K562 (cell line): ENCODE data around the gene CC2D1A. TPM values are rescaled to one million over a fixed set of nuclear protein-coding genes. Genes with fewer than 3 reads are reported as not detected.
A peak's percentile ranks its signal among the peaks of the same experiment; 100 is the strongest.

Source experiments
- BRD4 ChIP-seq: fragments of 200-600 bp; sonication (generic); IDR thresholded peaks from 2 replicates; pipeline ENCODE4 v1.6.1; 2017; ENCODE audit warnings: inconsistent platforms
- JUN ChIP-seq, 2 experiments: sonication (generic) in 1 of 2; formaldehyde crosslinking in 1 of 2; IDR thresholded peaks; 2 replicates each; pipeline versions ENCODE4 v1.6.1 to v1.8.0; 2012 to 2022; ENCODE audit warnings: borderline replicate concordance in 2 of 2, mild to moderate bottlenecking in 2 of 2, improper control_type of control experiment in 1 of 2, low read depth in 1 of 2, low read length in 1 of 2, missing genetic modification reagents in 1 of 2
- JUNB ChIP-seq: fragments of 450-650 bp; formaldehyde crosslinking; conservative IDR thresholded peaks from 2 replicates; pipeline ENCODE4 v1.4.0; 2020; ENCODE audit warnings: mild to moderate bottlenecking
- NBN ChIP-seq: fragments of 450-650 bp; IDR thresholded peaks from 2 replicates; pipeline ENCODE4 v1.6.1; 2016; ENCODE audit warnings: low read depth, mild to moderate bottlenecking
- NEUROD1 ChIP-seq: fragments of 150-350 bp; IDR thresholded peaks from 2 replicates; pipeline ENCODE4 v1.6.1; 2014; ENCODE audit warnings: borderline replicate concordance, low read length, low read depth; ENCODE audit not compliant: partially characterized antibody
- RNF2 ChIP-seq: sonication (generic); IDR thresholded peaks from 2 replicates; pipeline ENCODE4 v1.6.1; 2016
- SOX6 ChIP-seq: fragments of 450-650 bp; IDR thresholded peaks from 2 replicates; pipeline ENCODE4 v1.6.1; 2014; ENCODE audit warnings: mild to moderate bottlenecking
- TAF1 ChIP-seq: IDR thresholded peaks from 2 replicates; pipeline ENCODE4 v1.6.1; 2011; ENCODE audit warnings: mild to moderate bottlenecking, low read length, moderate library complexity; ENCODE audit not compliant: insufficient read depth, control insufficient read depth, severe bottlenecking; ENCODE audit errors: extremely low read depth
- ZNF133 ChIP-seq: fragments of 250-450 bp; sonication (Bioruptor Pico); IDR thresholded peaks from 2 replicates; pipeline ENCODE4 v1.4.0; 2020; ENCODE audit warnings: mild to moderate bottlenecking
- ZNF583 ChIP-seq: fragments of 250-450 bp; sonication (Bioruptor Pico); IDR thresholded peaks from 2 replicates; pipeline ENCODE4 v1.4.0; 2020
- ZNF707 ChIP-seq: fragments of 250-450 bp; sonication (Bioruptor Pico); conservative IDR thresholded peaks from 2 replicates; pipeline ENCODE4 v1.8.0; 2022; ENCODE audit warnings: inconsistent platforms, mild to moderate bottlenecking, moderate library complexity
- polyA plus RNA-seq, 8 experiments: library from polyadenylated mRNA; depleted of rRNA in 4 of 8; stranded (reverse) in 5 of 8; unstranded in 3 of 8; fragments of >200 nt; fragmentation: Nextera tagmentation in 2 of 8; fragmentation: Illumina TruSeq in 1 of 8; extraction: Ambion mirVana in 2 of 8; extraction: Trizol in 1 of 8; gene quantifications; 2 replicates each; pipeline versions ENCODE4 v1.2.1 to v1.2.3, GENCODE V29; 2011 to 2014; ENCODE audit warnings: inconsistent platforms in 1 of 8, missing spikeins in 1 of 8
- total RNA-seq, 7 experiments: library from RNA; depleted of rRNA in 6 of 7; stranded (reverse); fragments of >200 nt in 6 of 7; fragmentation: Illumina TruSeq in 2 of 7; extraction: Trizol in 2 of 7; gene quantifications; 2 replicates each; pipeline versions ENCODE4 v1.2.1 to v1.2.3, GENCODE V29; 2011 to 2021; ENCODE audit warnings: low replicate concordance in 1 of 7
- TF ChIP-seq, protein P1 (sequence below): fragments of 450-650 bp; conservative IDR thresholded peaks from 2 replicates; pipeline ENCODE4 v1.6.1; 2016; ENCODE audit warnings: missing genetic modification characterization, low read depth, mild to moderate bottlenecking, control low read depth, missing compliant biosample characterization
- TF ChIP-seq, protein P2 (sequence below), 2 experiments: fragments of 450-650 bp; IDR thresholded peaks; 2 replicates each; pipeline ENCODE4 v1.6.1; 2018; ENCODE audit warnings: mild to moderate bottlenecking in 2 of 2, low read depth in 1 of 2; ENCODE audit not compliant: partially characterized antibody in 2 of 2
- TF ChIP-seq, protein P3 (sequence below): fragments of 450-650 bp; IDR thresholded peaks from 2 replicates; pipeline ENCODE4 v1.6.1; 2018; ENCODE audit not compliant: partially characterized antibody
- TF ChIP-seq, protein P4 (sequence below), 2 experiments: fragments of 450-650 bp; conservative IDR thresholded peaks; 2 replicates each; pipeline ENCODE4 v1.6.1; 2017; ENCODE audit warnings: mild to moderate bottlenecking in 2 of 2, moderate library complexity in 2 of 2

CC2D1A gene
- total and polyA plus RNA-seq, 9 of the 15 experiments (the other 6 are each of a cell fraction or from before 2014, with no cell fraction given): 0.32 to 31.0 (median 12.9) TPM

DNA sequence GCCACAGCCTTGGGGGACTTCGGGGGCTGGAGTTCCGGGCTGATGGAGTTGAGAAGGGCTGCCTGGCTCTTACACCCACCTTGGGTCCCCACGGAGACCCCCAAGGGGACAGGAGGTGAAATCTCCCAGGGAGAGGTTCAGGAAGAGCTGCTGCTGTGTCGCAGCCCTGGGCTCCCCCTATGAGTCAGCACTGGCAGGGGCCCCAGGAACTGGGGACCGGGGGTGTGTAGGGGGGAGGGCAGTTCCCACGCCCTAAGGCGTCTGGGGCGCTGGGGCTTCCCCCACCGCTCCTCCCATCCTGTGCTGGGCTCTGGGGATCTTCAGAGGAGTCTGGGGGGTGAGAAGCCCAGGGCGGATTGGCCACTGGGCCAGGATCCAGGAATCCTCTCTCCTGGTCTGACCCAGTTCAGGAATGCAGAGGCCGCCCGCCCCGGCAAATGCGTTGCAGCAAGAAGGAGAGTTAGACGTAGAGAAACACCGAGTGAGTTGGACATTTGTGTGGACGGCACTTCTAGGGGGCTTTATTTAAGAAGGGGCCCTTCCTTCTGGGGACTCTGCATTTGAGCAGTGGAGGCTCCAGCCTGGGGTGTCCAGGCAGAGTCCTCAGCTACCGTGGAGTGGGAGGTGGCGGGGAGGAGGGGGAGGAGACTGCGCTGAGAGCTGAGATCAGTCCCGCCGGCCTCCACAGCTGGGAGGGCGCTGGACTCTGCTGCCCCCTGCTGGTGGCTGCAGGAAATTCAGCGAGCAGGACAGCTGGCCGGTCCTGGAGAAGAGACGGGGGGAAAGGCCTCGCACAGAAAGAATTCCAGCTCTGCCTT, 44.1 kb upstream of the CC2D1A start (continued):
- TF ChIP-seq TAF1 (peak; percentile 63), JUN (IDR thresholded peaks at IDR 0.05; ENCODE audit: borderline replicate concordance, low read depth, low read length) (peak; percentile 84), JUN (CRISPR knock-in tag; IDR thresholded peaks at IDR 0.05; ENCODE audit: borderline replicate concordance) (no peak), NBN (peak; percentile 39; the same call in 1 of the 2 replicates), NEUROD1 (peak; percentile 40), ZNF583 (no peak), JUNB (CRISPR knock-in tag) (0 out of 2 replicates have a peak, but pooled peaks have one; percentile 30), ZNF707 (CRISPR knock-in tag) (no peak), SOX6 (peak; percentile 9), BRD4 (peak; percentile 53; the same call in 1 of the 2 replicates), RNF2 (0 out of 2 replicates have a peak, but pooled peaks have one; percentile 19), ZNF133 (CRISPR knock-in tag) (no peak)
- TF ChIP-seq, protein P1, sequence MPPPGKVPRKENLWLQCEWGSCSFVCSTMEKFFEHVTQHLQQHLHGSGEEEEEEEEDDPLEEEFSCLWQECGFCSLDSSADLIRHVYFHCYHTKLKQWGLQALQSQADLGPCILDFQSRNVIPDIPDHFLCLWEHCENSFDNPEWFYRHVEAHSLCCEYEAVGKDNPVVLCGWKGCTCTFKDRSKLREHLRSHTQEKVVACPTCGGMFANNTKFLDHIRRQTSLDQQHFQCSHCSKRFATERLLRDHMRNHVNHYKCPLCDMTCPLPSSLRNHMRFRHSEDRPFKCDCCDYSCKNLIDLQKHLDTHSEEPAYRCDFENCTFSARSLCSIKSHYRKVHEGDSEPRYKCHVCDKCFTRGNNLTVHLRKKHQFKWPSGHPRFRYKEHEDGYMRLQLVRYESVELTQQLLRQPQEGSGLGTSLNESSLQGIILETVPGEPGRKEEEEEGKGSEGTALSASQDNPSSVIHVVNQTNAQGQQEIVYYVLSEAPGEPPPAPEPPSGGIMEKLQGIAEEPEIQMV (tag): no peak
- TF ChIP-seq, protein P2, sequence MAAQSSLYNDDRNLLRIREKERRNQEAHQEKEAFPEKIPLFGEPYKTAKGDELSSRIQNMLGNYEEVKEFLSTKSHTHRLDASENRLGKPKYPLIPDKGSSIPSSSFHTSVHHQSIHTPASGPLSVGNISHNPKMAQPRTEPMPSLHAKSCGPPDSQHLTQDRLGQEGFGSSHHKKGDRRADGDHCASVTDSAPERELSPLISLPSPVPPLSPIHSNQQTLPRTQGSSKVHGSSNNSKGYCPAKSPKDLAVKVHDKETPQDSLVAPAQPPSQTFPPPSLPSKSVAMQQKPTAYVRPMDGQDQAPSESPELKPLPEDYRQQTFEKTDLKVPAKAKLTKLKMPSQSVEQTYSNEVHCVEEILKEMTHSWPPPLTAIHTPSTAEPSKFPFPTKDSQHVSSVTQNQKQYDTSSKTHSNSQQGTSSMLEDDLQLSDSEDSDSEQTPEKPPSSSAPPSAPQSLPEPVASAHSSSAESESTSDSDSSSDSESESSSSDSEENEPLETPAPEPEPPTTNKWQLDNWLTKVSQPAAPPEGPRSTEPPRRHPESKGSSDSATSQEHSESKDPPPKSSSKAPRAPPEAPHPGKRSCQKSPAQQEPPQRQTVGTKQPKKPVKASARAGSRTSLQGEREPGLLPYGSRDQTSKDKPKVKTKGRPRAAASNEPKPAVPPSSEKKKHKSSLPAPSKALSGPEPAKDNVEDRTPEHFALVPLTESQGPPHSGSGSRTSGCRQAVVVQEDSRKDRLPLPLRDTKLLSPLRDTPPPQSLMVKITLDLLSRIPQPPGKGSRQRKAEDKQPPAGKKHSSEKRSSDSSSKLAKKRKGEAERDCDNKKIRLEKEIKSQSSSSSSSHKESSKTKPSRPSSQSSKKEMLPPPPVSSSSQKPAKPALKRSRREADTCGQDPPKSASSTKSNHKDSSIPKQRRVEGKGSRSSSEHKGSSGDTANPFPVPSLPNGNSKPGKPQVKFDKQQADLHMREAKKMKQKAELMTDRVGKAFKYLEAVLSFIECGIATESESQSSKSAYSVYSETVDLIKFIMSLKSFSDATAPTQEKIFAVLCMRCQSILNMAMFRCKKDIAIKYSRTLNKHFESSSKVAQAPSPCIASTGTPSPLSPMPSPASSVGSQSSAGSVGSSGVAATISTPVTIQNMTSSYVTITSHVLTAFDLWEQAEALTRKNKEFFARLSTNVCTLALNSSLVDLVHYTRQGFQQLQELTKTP (IDR thresholded peaks at IDR 0.05; ENCODE audit: low read depth in 1 of 2, partially characterized antibody in 2 of 2): peak; percentile 62 to 65
- TF ChIP-seq, protein P3, sequence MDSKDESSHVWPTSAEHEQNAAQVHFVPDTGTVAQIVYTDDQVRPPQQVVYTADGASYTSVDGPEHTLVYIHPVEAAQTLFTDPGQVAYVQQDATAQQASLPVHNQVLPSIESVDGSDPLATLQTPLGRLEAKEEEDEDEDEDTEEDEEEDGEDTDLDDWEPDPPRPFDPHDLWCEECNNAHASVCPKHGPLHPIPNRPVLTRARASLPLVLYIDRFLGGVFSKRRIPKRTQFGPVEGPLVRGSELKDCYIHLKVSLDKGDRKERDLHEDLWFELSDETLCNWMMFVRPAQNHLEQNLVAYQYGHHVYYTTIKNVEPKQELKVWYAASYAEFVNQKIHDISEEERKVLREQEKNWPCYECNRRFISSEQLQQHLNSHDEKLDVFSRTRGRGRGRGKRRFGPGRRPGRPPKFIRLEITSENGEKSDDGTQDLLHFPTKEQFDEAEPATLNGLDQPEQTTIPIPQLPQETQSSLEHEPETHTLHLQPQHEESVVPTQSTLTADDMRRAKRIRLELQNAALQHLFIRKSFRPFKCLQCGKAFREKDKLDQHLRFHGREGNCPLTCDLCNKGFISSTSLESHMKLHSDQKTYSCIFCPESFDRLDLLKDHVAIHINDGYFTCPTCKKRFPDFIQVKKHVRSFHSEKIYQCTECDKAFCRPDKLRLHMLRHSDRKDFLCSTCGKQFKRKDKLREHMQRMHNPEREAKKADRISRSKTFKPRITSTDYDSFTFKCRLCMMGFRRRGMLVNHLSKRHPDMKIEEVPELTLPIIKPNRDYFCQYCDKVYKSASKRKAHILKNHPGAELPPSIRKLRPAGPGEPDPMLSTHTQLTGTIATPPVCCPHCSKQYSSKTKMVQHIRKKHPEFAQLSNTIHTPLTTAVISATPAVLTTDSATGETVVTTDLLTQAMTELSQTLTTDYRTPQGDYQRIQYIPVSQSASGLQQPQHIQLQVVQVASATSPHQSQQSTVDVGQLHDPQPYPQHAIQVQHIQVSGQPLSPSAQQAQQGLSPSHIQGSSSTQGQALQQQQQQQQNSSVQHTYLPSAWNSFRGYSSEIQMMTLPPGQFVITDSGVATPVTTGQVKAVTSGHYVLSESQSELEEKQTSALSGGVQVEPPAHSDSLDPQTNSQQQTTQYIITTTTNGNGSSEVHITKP: peak; percentile 85
- TF ChIP-seq, protein P4, sequence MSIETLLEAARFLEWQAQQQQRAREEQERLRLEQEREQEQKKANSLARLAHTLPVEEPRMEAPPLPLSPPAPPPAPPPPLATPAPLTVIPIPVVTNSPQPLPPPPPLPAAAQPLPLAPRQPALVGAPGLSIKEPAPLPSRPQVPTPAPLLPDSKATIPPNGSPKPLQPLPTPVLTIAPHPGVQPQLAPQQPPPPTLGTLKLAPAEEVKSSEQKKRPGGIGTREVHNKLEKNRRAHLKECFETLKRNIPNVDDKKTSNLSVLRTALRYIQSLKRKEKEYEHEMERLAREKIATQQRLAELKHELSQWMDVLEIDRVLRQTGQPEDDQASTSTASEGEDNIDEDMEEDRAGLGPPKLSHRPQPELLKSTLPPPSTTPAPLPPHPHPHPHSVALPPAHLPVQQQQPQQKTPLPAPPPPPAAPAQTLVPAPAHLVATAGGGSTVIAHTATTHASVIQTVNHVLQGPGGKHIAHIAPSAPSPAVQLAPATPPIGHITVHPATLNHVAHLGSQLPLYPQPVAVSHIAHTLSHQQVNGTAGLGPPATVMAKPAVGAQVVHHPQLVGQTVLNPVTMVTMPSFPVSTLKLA (conservative IDR thresholded peaks at IDR 0.05): peak in 1 of 2 experiments; percentile 65; a peak in 2 of 4 replicates
